Peyer's patch (tissue), 4 donors: Measurements from ENCODE around the gene UST.

Experiments
- POLR2A ChIP-seq, 2 donors: fragments of 450-650 bp; IDR thresholded peaks; one replicate each; pipeline ENCODE4 v1.5.1; 2017; ENCODE audit warnings: antibody characterized with exemption in 2 of 2, mild to moderate bottlenecking in 2 of 2, moderate library complexity in 2 of 2
- TF ChIP-seq, protein P1 (sequence below), 6 experiments: fragments of 450-650 bp in 4 of 6; fragments of 200-600 bp in 2 of 6; sonication (generic) in 1 of 6; IDR thresholded peaks; one replicate each; pipeline ENCODE4 v1.5.1; 2017 to 2019; ENCODE audit warnings: antibody characterized with exemption in 6 of 6, mild to moderate bottlenecking in 3 of 6, moderate library complexity in 1 of 6

DNA sequence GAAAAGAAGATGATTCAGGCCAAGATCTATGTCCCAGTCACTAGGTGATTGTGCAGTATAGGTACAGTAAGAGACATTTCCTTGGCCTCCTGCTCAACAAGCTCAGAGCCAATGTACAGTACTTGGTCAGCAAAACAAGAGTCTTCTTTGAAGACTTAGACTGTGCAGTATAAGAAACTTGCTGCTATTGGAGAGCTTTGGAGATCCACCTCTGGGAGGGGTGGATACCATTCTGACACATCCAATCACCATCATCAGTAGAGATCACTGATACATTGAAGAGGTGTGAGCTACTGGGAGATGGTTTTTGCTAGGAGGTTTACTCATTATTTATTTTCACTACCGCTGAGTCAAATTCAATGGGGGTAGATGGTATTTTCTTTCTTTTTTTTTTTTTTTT lies 77.5 kb downstream of the UST start:
- no peak for TF ChIP-seq POLR2A (IDR thresholded peaks at IDR 0.05)
- TF ChIP-seq, protein P1, sequence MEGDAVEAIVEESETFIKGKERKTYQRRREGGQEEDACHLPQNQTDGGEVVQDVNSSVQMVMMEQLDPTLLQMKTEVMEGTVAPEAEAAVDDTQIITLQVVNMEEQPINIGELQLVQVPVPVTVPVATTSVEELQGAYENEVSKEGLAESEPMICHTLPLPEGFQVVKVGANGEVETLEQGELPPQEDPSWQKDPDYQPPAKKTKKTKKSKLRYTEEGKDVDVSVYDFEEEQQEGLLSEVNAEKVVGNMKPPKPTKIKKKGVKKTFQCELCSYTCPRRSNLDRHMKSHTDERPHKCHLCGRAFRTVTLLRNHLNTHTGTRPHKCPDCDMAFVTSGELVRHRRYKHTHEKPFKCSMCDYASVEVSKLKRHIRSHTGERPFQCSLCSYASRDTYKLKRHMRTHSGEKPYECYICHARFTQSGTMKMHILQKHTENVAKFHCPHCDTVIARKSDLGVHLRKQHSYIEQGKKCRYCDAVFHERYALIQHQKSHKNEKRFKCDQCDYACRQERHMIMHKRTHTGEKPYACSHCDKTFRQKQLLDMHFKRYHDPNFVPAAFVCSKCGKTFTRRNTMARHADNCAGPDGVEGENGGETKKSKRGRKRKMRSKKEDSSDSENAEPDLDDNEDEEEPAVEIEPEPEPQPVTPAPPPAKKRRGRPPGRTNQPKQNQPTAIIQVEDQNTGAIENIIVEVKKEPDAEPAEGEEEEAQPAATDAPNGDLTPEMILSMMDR (IDR thresholded peaks at IDR 0.05), result no peak
